Measurements from ENCODE around the gene RALGPS2.

Gene RALGPS2

GRCh38 chr1:178870221-178870620 lies 145.2 kb downstream of the RALGPS2 start:
- no peak for DNase-seq

GRCh38 chr1:178870944-178871343 lies 145.9 kb downstream of the RALGPS2 start, which contains the start of gene ANGPTL1:
TSS of gene ANGPTL1 (minus strand) at chr1:178871077. CDS start at chr1:178865776, 5,301 bp downstream.
- DNase-seq: no peak

- DNase-seq: no peak
Observed at GRCh38 chr1:178871551-178872320, 146.7 kb downstream of the RALGPS2 start.

- DNase-seq: no peak
Observed at GRCh38 chr1:178874966-178875365, 149.9 kb downstream of the RALGPS2 start.

- DNase-seq: no peak
Observed at GRCh38 chr1:178875936-178876335, 150.9 kb downstream of the RALGPS2 start.

GRCh38 chr1:178877896-178878295 lies 152.9 kb downstream of the RALGPS2 start:
- no peak for DNase-seq

GRCh38 chr1:178881950-178882349 lies 156.9 kb downstream of the RALGPS2 start:
- no peak for DNase-seq

GRCh38 chr1:178885869-178886268 lies 160.8 kb downstream of the RALGPS2 start:
- no peak for DNase-seq

- no peak for DNase-seq
Observed at GRCh38 chr1:178886551-178886950, 161.5 kb downstream of the RALGPS2 start.

- DNase-seq: no peak
Observed at GRCh38 chr1:178895928-178896327, 170.9 kb downstream of the RALGPS2 start.

GRCh38 chr1:178898401-178898800 lies 173.4 kb downstream of the RALGPS2 start:
- no peak for DNase-seq

GRCh38 chr1:178899402-178899801 lies 174.4 kb downstream of the RALGPS2 start:
- no peak for DNase-seq

- no peak for DNase-seq
Observed at GRCh38 chr1:178901482-178902125, 176.6 kb downstream of the RALGPS2 start.

- DNase-seq: no peak
Observed at GRCh38 chr1:178908358-178908757, 183.3 kb downstream of the RALGPS2 start.

- no peak for DNase-seq
Observed at GRCh38 chr1:178910023-178910422, 185.0 kb downstream of the RALGPS2 start.

GRCh38 chr1:178912597-178912996 lies 187.6 kb downstream of the RALGPS2 start:
- no peak for DNase-seq

- no peak for DNase-seq
Observed at GRCh38 chr1:178916448-178917174, 191.6 kb downstream of the RALGPS2 start.

GRCh38 chr1:178918308-178918707 lies 193.3 kb downstream of the RALGPS2 start:
- no peak for DNase-seq

- DNase-seq: no peak
Observed at GRCh38 chr1:178918955-178919354, 193.9 kb downstream of the RALGPS2 start.

GRCh38 chr1:178919581-178919980 lies 194.5 kb downstream of the RALGPS2 start:
- DNase-seq: no peak

GRCh38 chr1:178921499-178921898 lies 196.5 kb downstream of the RALGPS2 start:
- DNase-seq: no peak

- no peak for DNase-seq
Observed at GRCh38 chr1:178923512-178923911, 198.5 kb downstream of the RALGPS2 start.

GRCh38 chr1:178926046-178926445 lies 201.0 kb downstream of the RALGPS2 start:
- no peak for DNase-seq

GRCh38 chr1:178927003-178927402 lies 202.0 kb downstream of the RALGPS2 start:
- no peak for DNase-seq

Measured in activated naive CD4-positive, alpha-beta T cell treated with anti-CD3 and anti-CD28 coated beads, Interleukin-2, amount 50 U/mL, for 16 hours (primary cell).